ENCODE measurements around the gene MVB12B. TPM values are rescaled to one million over a fixed set of nuclear protein-coding genes. Genes with fewer than 3 reads are reported as not detected.
"Not testable (repeated sequence)": the region's sequence is repeated elsewhere in the genome, so short reads cannot be mapped to it uniquely, and the experiment has no call there.

MVB12B gene
- total RNA-seq, 1 donor from 2014 or later: 2.5 TPM

GRCh38 chr9:126549246-126550006, 222.8 kb downstream of the MVB12B start:
- no peak for ATAC-seq

GRCh38 chr9:126550891-126551351, 224.3 kb downstream of the MVB12B start:
- no peak for ATAC-seq

DNA sequence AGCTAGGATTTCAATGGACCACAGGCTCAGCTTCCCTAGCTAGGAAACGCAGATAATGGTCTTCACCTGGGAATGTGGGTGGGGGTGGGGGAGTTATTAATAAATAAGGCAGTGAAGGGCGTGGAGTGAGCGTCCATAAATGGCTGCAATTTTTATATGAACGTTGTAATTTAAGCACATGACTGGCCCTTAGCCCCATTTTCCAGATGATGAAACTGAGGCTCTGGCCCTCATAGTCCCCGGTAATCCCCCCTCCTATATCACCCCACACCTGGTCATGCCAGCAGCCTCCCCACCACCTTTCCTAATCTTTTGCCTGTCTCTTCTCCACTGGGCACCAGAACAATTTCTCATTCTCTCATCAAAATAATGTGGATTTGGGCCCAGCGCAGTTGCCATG, 225.2 kb downstream of the MVB12B start:
- no peak for ATAC-seq

DNA sequence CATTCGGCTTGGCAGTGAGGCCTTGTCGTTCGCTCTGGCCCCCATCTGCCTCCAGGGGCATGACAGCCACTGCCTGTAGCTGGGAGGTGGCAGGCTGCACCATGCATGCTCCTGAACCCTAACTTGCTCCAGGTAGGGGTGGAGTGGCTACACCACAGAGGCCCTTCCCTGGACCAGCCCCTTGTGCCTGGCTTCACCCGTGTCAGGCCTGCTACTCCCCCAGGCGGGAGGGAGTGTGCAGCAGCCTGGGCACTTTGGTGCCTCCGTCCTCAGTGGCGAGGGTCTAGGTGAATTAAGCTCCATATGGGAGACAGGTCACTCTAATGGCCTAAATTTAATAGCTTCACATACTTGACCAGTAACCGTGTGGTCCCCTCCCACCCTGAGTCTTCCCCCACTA, 227.7 kb downstream of the MVB12B start:
- no peak for ATAC-seq

- not testable (repeated sequence) for ATAC-seq
Observed at GRCh38 chr9:126555421-126555820, 228.8 kb downstream of the MVB12B start.

All from esophagus mucosa (tissue), 1 donor.